Glomerular visceral epithelial cell (primary cell): Measurements from ENCODE around the gene IFITM5.
"Not testable (repeated sequence)": the region's sequence is repeated elsewhere in the genome, so short reads cannot be mapped to it uniquely, and the experiment has no call there.

Experiments used
- DNase-seq: peaks from one replicate; pipeline ENCODE4 v3.0.0-alpha.2; 2016; ENCODE audit errors: extremely low spot score

IFITM5 gene

GRCh38 chr11:312092-312816 lies 12.9 kb upstream of the IFITM5 start:
- no peak for DNase-seq

GRCh38 chr11:311013-311748 lies 11.9 kb upstream of the IFITM5 start:
- not testable (repeated sequence) for DNase-seq

- peak; percentile 17 for DNase-seq
These were observed 10.8 kb upstream of the IFITM5 start for GRCh38 chr11:309979-310572.

GRCh38 chr11:308740-309665 lies 9.7 kb upstream of the IFITM5 start:
- DNase-seq: not testable (repeated sequence)

GRCh38 chr11:307766-308708 lies 8.7 kb upstream of the IFITM5 start, which contains the start of gene IFITM2:
Gene IFITM2 (plus strand): TSS chr11:307816. CDS start chr11:308193, 377 bp downstream.
- peak; percentile 62 for DNase-seq

GRCh38 chr11:306645-307371 lies 7.5 kb upstream of the IFITM5 start:
- DNase-seq: no peak

GRCh38 chr11:305844-306211 lies 6.5 kb upstream of the IFITM5 start:
- DNase-seq: no peak

- DNase-seq: peak; percentile 55
These were observed 5.9 kb upstream of the IFITM5 start for GRCh38 chr11:304915-305843.

GRCh38 chr11:304061-304506 lies 4.8 kb upstream of the IFITM5 start:
- DNase-seq: no peak

GRCh38 chr11:303363-303762 lies 4.0 kb upstream of the IFITM5 start:
- DNase-seq: no peak

GRCh38 chr11:299951-300735 lies 817 bp upstream of the IFITM5 start:
- no peak for DNase-seq

GRCh38 chr11:298406-299065 lies 790 bp downstream of the IFITM5 start:
- DNase-seq: no peak

- no peak for DNase-seq
These were observed 1.5 kb downstream of the IFITM5 start for GRCh38 chr11:297586-298405.

- no peak for DNase-seq
These were observed 2.2 kb downstream of the IFITM5 start for GRCh38 chr11:297051-297585.

GRCh38 chr11:296171-297050 lies 2.9 kb downstream of the IFITM5 start:
- DNase-seq: no peak
